T47D (cell line): ENCODE data around the gene ICOSLG.
"Not testable (repeated sequence)": the region's sequence is repeated elsewhere in the genome, so short reads cannot be mapped to it uniquely, and the experiment has no call there.

ENCODE experiments used
- DNase-seq, 2 experiments: peaks; one replicate each; pipeline versions ENCODE4 v3.0.0 to v3.0.0-alpha.2; 2011 to 2012; ENCODE audit warnings: low read depth in 1 of 2, low spot score in 1 of 2
- in situ Hi-C: cut with HindIII; loops from 2 replicates; pipeline ENCODE4 v1.10.0; 2016; ENCODE audit warnings: low sequenced_read_pairs, low pct_unique_long_range_greater_than_20kb

Gene ICOSLG

GRCh38 chr21:44190349-44191271 is 50.1 kb downstream of the ICOSLG start:
- in situ Hi-C loops, DNase-seq: not testable (repeated sequence)

- in situ Hi-C loops, DNase-seq: not testable (repeated sequence)
These were observed 55.9 kb downstream of the ICOSLG start for GRCh38 chr21:44184862-44185261.

- in situ Hi-C loops, DNase-seq: not testable (repeated sequence)
These were observed 58.5 kb downstream of the ICOSLG start for GRCh38 chr21:44182202-44182601.

GRCh38 chr21:44181506-44181905 is 59.2 kb downstream of the ICOSLG start:
- in situ Hi-C loops, DNase-seq: not testable (repeated sequence)

GRCh38 chr21:44176127-44176526 is 64.6 kb downstream of the ICOSLG start:
- in situ Hi-C loops, DNase-seq: not testable (repeated sequence)

GRCh38 chr21:44175189-44175588 is 65.6 kb downstream of the ICOSLG start:
- in situ Hi-C loops, DNase-seq: not testable (repeated sequence)
